ENCODE data around the gene ETF1. TPM values are rescaled to one million over a fixed set of nuclear protein-coding genes. Genes with fewer than 3 reads are reported as not detected.

Gene ETF1
- total and polyA plus RNA-seq, 9 of the 15 experiments (the other 6 are each of a cell fraction or from before 2014, with no cell fraction given): 53.7 to 209 (median 164) TPM

GRCh38 chr5:138464388-138465260, 78.4 kb downstream of the ETF1 start (continued):
- no peak for TF ChIP-seq CREB3 (tag; conservative IDR thresholded peaks at IDR 0.05; ENCODE audit: low read depth)
- TF ChIP-seq HDAC3 (IDR thresholded peaks at IDR 0.05; ENCODE audit: borderline replicate concordance, partially characterized antibody): peak; percentile 52
- no peak for TF ChIP-seq ZNF785 (CRISPR knock-in tag; IDR thresholded peaks at IDR 0.05)
- TF ChIP-seq CREM (IDR thresholded peaks at IDR 0.05; ENCODE audit: low read depth): peak; percentile 53
- no peak for TF ChIP-seq TCF7L2 (IDR thresholded peaks at IDR 0.05; ENCODE audit: low read depth, low read length)
- TF ChIP-seq RBM17 (IDR thresholded peaks at IDR 0.05; ENCODE audit: borderline replicate concordance, low read depth, low read length): no peak
- no peak for TF ChIP-seq ZNF146 (CRISPR knock-in tag; IDR thresholded peaks at IDR 0.05; ENCODE audit: unreplicated experiment)
- no peak for TF ChIP-seq ZNF644 (tag; IDR thresholded peaks at IDR 0.05; ENCODE audit: low read depth)
- TF ChIP-seq BRD4 (IDR thresholded peaks at IDR 0.05): peak; percentile 79
- no peak for TF ChIP-seq POLR3A (IDR thresholded peaks at IDR 0.05; ENCODE audit: borderline replicate concordance, extremely low read depth, insufficient read depth, insufficient read length)
- peak; percentile 73 for TF ChIP-seq CCNT2 (IDR thresholded peaks at IDR 0.05; ENCODE audit: borderline replicate concordance, extremely low read depth, insufficient read length, low read depth, low read length)
- TF ChIP-seq ZNF184 (CRISPR knock-in tag; IDR thresholded peaks at IDR 0.05): no peak
- peak; percentile 18 for TF ChIP-seq PCBP1 (IDR thresholded peaks at IDR 0.05; ENCODE audit: low read depth, low read length, poor library complexity, severe bottlenecking)
- no peak for TF ChIP-seq CBX8 (IDR thresholded peaks at IDR 0.05; ENCODE audit: borderline replicate concordance, extremely low read depth, low read depth, low read length, poor library complexity, severe bottlenecking)
- no peak for TF ChIP-seq SFPQ (IDR thresholded peaks at IDR 0.05; ENCODE audit: low read depth, low read length)
- TF ChIP-seq PKNOX1 (IDR thresholded peaks at IDR 0.05): no peak
- no peak for TF ChIP-seq ZNF23 (CRISPR knock-in tag; IDR thresholded peaks at IDR 0.05)
- no peak for TF ChIP-seq SP2 (IDR thresholded peaks at IDR 0.05; ENCODE audit: extremely low read depth, low read depth, low read length, poor library complexity, severe bottlenecking)
- no peak for TF ChIP-seq RNF219 (CRISPR knock-in tag; IDR thresholded peaks at IDR 0.05)
